Right atrium auricular region (tissue), 2 donors: ENCODE data around the gene SPPL3. TPM values are rescaled to one million over a fixed set of nuclear protein-coding genes. Genes with fewer than 3 reads are reported as not detected.

Experiments used
- DNase-seq: peaks from one replicate; pipeline ENCODE4 v3.0.0-alpha.2; 2019; ENCODE audit warnings: low spot score
- H3K27ac ChIP-seq, 2 donors: fragments of 200-600 bp; sonication (generic); 1 replicate in 1 of 2; 2 replicates in 1 of 2; pipeline ENCODE4 v1.5.1; 2016 to 2019
- H3K27me3 ChIP-seq, 2 donors: fragments of 200-600 bp; sonication (generic); one replicate each; pipeline versions ENCODE4 v1.5.1 to v1.6.0; 2017 to 2019
- H3K36me3 ChIP-seq: fragments of 200-600 bp; sonication (generic); one replicate; pipeline ENCODE4 v1.5.1; 2016
- H3K4me1 ChIP-seq, 2 donors: fragments of 200-600 bp; sonication (generic); one replicate each; pipeline versions ENCODE4 v1.5.1 to v1.6.0; 2017 to 2019
- H3K4me3 ChIP-seq, 2 donors: fragments of 200-600 bp; sonication (generic); 1 replicate in 1 of 2; 2 replicates in 1 of 2; pipeline ENCODE4 v1.5.1; 2017 to 2019; ENCODE audit warnings: mild to moderate bottlenecking in 1 of 2, moderate library complexity in 1 of 2
- H3K9me3 ChIP-seq, 2 donors: fragments of 200-600 bp; sonication (generic); one replicate each; pipeline ENCODE4 v1.5.1; 2019
- CTCF ChIP-seq, 2 donors: fragments of 200-600 bp; sonication (generic); IDR thresholded peaks; one replicate each; pipeline ENCODE4 v1.5.1; 2019; ENCODE audit warnings: antibody characterized with exemption in 2 of 2
- total RNA-seq, 2 donors: library from RNA; depleted of rRNA; stranded (reverse); fragments of >200 nt; gene quantifications; one replicate each; pipeline ENCODE4 v1.1.0, GENCODE V29; 2016

SPPL3 gene
- total RNA-seq, 2 donors from 2014 or later, result 13.8 to 16.5 TPM

GRCh38 chr12:120890963-120891362 is 13.2 kb downstream of the SPPL3 start:
- TF ChIP-seq CTCF (IDR thresholded peaks at IDR 0.05), result no peak
- Histone ChIP-seq H3K4me1 (peaks cover 0 to 19% of the 10 kb centered on the region in 2 donors), H3K27ac (no peak overlapping the region), H3K27me3 (no peaks in the 10 kb centered on the region), H3K4me3 (no peak overlapping the region), H3K36me3 (no peaks in the 10 kb centered on the region), H3K9me3 (no peaks in the 10 kb centered on the region)
- no peak for DNase-seq

GRCh38 chr12:120887253-120888043 is 16.7 kb downstream of the SPPL3 start:
- Histone ChIP-seq H3K27ac (no peak overlapping the region), H3K9me3 (no peaks in the 10 kb centered on the region), H3K4me3 (no peak overlapping the region), H3K27me3 (no peaks in the 10 kb centered on the region), H3K36me3 (no peaks in the 10 kb centered on the region), H3K4me1 (peaks cover 0 to 31% of the 10 kb centered on the region in 2 donors)
- DNase-seq, result no peak
- TF ChIP-seq CTCF (IDR thresholded peaks at IDR 0.05), result no peak

GRCh38 chr12:120886199-120887018 is 17.7 kb downstream of the SPPL3 start:
- Histone ChIP-seq H3K27ac (no peak overlapping the region), H3K4me3 (no peak overlapping the region), H3K9me3 (no peaks in the 10 kb centered on the region), H3K36me3 (no peaks in the 10 kb centered on the region), H3K4me1 (peaks cover 0 to 20% of the 10 kb centered on the region in 2 donors), H3K27me3 (no peaks in the 10 kb centered on the region)
- TF ChIP-seq CTCF (IDR thresholded peaks at IDR 0.05), result no peak
- no peak for DNase-seq

GRCh38 chr12:120885521-120885920 is 18.6 kb downstream of the SPPL3 start:
- H3K4me3 ChIP-seq, result no peak overlapping the region
- TF ChIP-seq CTCF (IDR thresholded peaks at IDR 0.05), result no peak
- H3K27ac ChIP-seq, result no peak overlapping the region
- no peak for DNase-seq
- no peaks in the 10 kb centered on the region for H3K9me3 ChIP-seq
- no peaks in the 10 kb centered on the region for H3K36me3 ChIP-seq
- no peaks in the 10 kb centered on the region for H3K27me3 ChIP-seq
- H3K4me1 ChIP-seq, result peaks cover 0 to 13% of the 10 kb centered on the region in 2 donors

DNA sequence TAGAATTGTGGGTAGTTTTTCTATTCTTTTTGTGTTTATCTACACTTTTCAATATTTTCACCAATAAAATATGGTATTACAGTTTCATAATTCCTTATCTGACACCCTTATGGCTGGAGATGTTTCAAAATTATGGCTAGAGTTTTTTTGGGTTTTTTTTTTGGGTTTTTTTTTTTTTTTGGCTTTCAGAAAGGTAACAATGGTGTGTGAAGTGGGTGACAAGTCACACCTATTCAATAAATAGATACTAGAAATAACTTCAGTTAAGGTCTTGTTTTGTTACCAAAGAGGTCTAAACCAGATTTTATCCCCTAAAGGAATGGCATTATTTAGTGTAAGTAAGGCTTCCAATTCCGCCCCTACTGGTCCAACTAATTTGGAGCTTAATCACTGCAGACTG is 19.5 kb downstream of the SPPL3 start:
- no peak for TF ChIP-seq CTCF (IDR thresholded peaks at IDR 0.05)
- Histone ChIP-seq H3K36me3 (no peaks in the 10 kb centered on the region), H3K4me1 (peaks cover 0 to 13% of the 10 kb centered on the region in 2 donors), H3K4me3 (no peak overlapping the region), H3K27me3 (no peaks in the 10 kb centered on the region), H3K9me3 (no peaks in the 10 kb centered on the region), H3K27ac (no peak overlapping the region)
- no peak for DNase-seq
